HepG2 (cell line): Measurements from ENCODE around the gene TSPAN12. TPM values are rescaled to one million over a fixed set of nuclear protein-coding genes. Genes with fewer than 3 reads are reported as not detected.

ENCODE experiments used
- ARNT2 ChIP-seq: sonication (generic); formaldehyde crosslinking; IDR thresholded peaks from 2 replicates; pipeline ENCODE4 v1.8.0; 2022; ENCODE audit warnings: mild to moderate bottlenecking, low read depth, missing genetic modification reagents, moderate library complexity
- ATF3 ChIP-seq: sonication (generic); formaldehyde crosslinking; IDR thresholded peaks from 2 replicates; pipeline ENCODE4 v1.4.0; 2020; ENCODE audit warnings: missing genetic modification reagents
- BRCA1 ChIP-seq: sonication (generic); formaldehyde crosslinking; IDR thresholded peaks from 2 replicates; pipeline ENCODE4 v1.4.0; 2020; ENCODE audit warnings: missing genetic modification reagents
- DZIP1 ChIP-seq: sonication (generic); formaldehyde crosslinking; IDR thresholded peaks from 2 replicates; pipeline ENCODE4 v1.5.0; 2020; ENCODE audit warnings: mild to moderate bottlenecking, missing genetic modification reagents
- GABPB1 ChIP-seq: IDR thresholded peaks from 2 replicates; pipeline ENCODE4 v1.6.1; 2016; ENCODE audit warnings: mild to moderate bottlenecking, missing genetic modification reagents, moderate library complexity, missing compliant biosample characterization
- LCORL ChIP-seq, 2 experiments: fragments of 450-650 bp in 1 of 2; sonication (generic) in 1 of 2; formaldehyde crosslinking in 1 of 2; IDR thresholded peaks; 2 replicates each; pipeline versions ENCODE4 v1.5.0 to v1.6.1; 2017 to 2020; ENCODE audit warnings: antibody characterized with exemption in 1 of 2, missing genetic modification reagents in 1 of 2
- MLXIP ChIP-seq: sonication (generic); formaldehyde crosslinking; IDR thresholded peaks from 2 replicates; pipeline ENCODE4 v1.9.0; 2021; ENCODE audit warnings: missing genetic modification reagents, borderline replicate concordance
- NFKB2 ChIP-seq: sonication (generic); formaldehyde crosslinking; IDR thresholded peaks from 2 replicates; pipeline ENCODE4 v1.4.0; 2020; ENCODE audit warnings: missing genetic modification reagents, borderline replicate concordance
- PHF21A ChIP-seq: sonication (generic); formaldehyde crosslinking; IDR thresholded peaks from 2 replicates; pipeline ENCODE4 v1.5.0; 2020; ENCODE audit warnings: mild to moderate bottlenecking, missing genetic modification reagents
- RAD21 ChIP-seq: fragments of 450-650 bp; formaldehyde crosslinking; IDR thresholded peaks from 2 replicates; pipeline ENCODE4 v1.5.0; 2020; ENCODE audit warnings: mild to moderate bottlenecking
- SALL1 ChIP-seq: sonication (generic); formaldehyde crosslinking; IDR thresholded peaks from 2 replicates; pipeline ENCODE4 v1.8.0; 2022; ENCODE audit warnings: mild to moderate bottlenecking, missing genetic modification reagents
- TAF1 ChIP-seq: sonication (generic); formaldehyde crosslinking; IDR thresholded peaks from 2 replicates; pipeline ENCODE4 v1.4.0; 2020; ENCODE audit warnings: missing genetic modification reagents
- ZFP90 ChIP-seq: sonication (generic); formaldehyde crosslinking; IDR thresholded peaks from 2 replicates; pipeline ENCODE4 v1.8.0; 2022; ENCODE audit warnings: missing genetic modification reagents, mild to moderate bottlenecking, inconsistent platforms, borderline replicate concordance
- ZNF207 ChIP-seq: fragments of 450-650 bp; IDR thresholded peaks from 2 replicates; pipeline ENCODE4 v1.6.1; 2016; ENCODE audit warnings: antibody characterized with exemption, borderline replicate concordance
- ZNF33B ChIP-seq: sonication (generic); formaldehyde crosslinking; IDR thresholded peaks from 2 replicates; pipeline ENCODE4 v1.5.1; 2020; ENCODE audit warnings: mild to moderate bottlenecking, missing genetic modification reagents
- ZNF687 ChIP-seq: sonication (generic); formaldehyde crosslinking; IDR thresholded peaks from 2 replicates; pipeline ENCODE4 v1.5.1; 2020; ENCODE audit warnings: mild to moderate bottlenecking, missing genetic modification reagents, moderate library complexity
- ZNF777 ChIP-seq: sonication (generic); formaldehyde crosslinking; IDR thresholded peaks from 2 replicates; pipeline ENCODE4 v1.4.0; 2020; ENCODE audit warnings: missing genetic modification reagents
- polyA plus RNA-seq, 8 experiments: library from polyadenylated mRNA; depleted of rRNA in 3 of 8; stranded (reverse) in 7 of 8; unstranded in 1 of 8; fragments of >200 nt; fragmentation: Illumina TruSeq in 4 of 8; extraction: Trizol in 4 of 8; gene quantifications; 2 replicates each; pipeline versions ENCODE4 v1.2.1 to v1.2.3, GENCODE V29; 2011 to 2016; ENCODE audit warnings: low read depth in 4 of 8, missing spikeins in 1 of 8, mixed read lengths in 1 of 8; ENCODE audit not compliant: insufficient read depth in 1 of 8
- total RNA-seq, 5 experiments: library from RNA; depleted of rRNA; stranded (reverse); fragments of >200 nt; fragmentation: Illumina TruSeq; extraction: Trizol; gene quantifications; 2 replicates each; pipeline ENCODE4 v1.2.3, GENCODE V29; 2016; ENCODE audit warnings: low read depth in 1 of 5

The TSPAN12 gene
- total and polyA plus RNA-seq, 2 of the 13 experiments (the other 11 are each of a cell fraction or from before 2014, with no cell fraction given) = 0.48 to 0.95 TPM

GRCh38 chr7:120857588-120858573 is at the start of gene TSPAN12 (continued):
- TF ChIP-seq RAD21 (CRISPR knock-in tag) (peak; percentile 55), ZNF687 (CRISPR knock-in tag) (peak; percentile 71), ZNF777 (CRISPR knock-in tag) (peak; percentile 79), ZNF207 (no peak), NFKB2 (0 out of 2 replicates have a peak, but pooled peaks have one; percentile 48), MLXIP (CRISPR knock-in tag) (0 out of 2 replicates have a peak, but pooled peaks have one; percentile 15), DZIP1 (no peak), TAF1 (CRISPR knock-in tag) (0 out of 2 replicates have a peak, but pooled peaks have one; percentile 22), GABPB1 (peak; percentile 50; the same call in 1 of the 2 replicates), PHF21A (CRISPR knock-in tag) (0 out of 2 replicates have a peak, but pooled peaks have one; percentile 27), ARNT2 (CRISPR knock-in tag) (peak; percentile 24; the same call in 1 of the 2 replicates), BRCA1 (CRISPR knock-in tag) (0 out of 2 replicates have a peak, but pooled peaks have one; percentile 32), SALL1 (peak; percentile 28), ZFP90 (CRISPR knock-in tag) (peak; percentile 77; the same call in 1 of the 2 replicates), ATF3 (CRISPR knock-in tag) (0 out of 2 replicates have a peak, but pooled peaks have one; percentile 39), ZNF33B (CRISPR knock-in tag) (0 out of 2 replicates have a peak, but pooled peaks have one; percentile 32), LCORL (IDR thresholded peaks at IDR 0.05) (no peak), LCORL (CRISPR knock-in tag; IDR thresholded peaks at IDR 0.05) (0 out of 2 replicates have a peak, but pooled peaks have one; percentile 29)
